ENCODE measurements around the gene TRIP12.
"Not testable (repeated sequence)": the region's sequence is repeated elsewhere in the genome, so short reads cannot be mapped to it uniquely, and the experiment has no call there.

Gene TRIP12

GRCh38 chr2:229900514-229900913 is 21.3 kb downstream of the TRIP12 start:
- not testable (repeated sequence) for H3K27ac Mint-ChIP-seq, H3K4me3 Mint-ChIP-seq, H3K27me3 Mint-ChIP-seq, H3K9me3 Mint-ChIP-seq, ATAC-seq
- peaks cover 30% of the 10 kb centered on the region for H3K36me3 Mint-ChIP-seq
- peaks cover 50% of the 10 kb centered on the region for H3K4me1 Mint-ChIP-seq

DNA sequence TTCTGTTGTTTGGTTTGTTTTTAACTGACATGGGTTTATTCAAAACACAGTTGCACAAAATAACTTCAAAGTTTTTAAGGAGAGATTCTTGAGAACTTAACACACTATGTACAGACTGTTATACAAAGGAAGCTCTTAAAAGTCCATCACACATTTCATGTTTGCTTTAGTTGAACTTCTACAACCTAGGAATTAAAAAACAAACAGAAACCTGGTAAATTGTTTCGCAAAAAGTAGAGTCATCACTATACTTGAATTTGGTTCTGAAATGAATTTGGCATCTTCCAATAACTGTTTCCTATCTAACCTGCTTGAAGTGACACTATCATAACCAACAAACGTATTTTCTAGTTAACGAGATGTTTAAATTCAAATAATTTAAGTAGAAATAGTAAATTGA is 21.8 kb downstream of the TRIP12 start:
- Mint-ChIP-seq H3K9me3 (no peaks in the 10 kb centered on the region), H3K36me3 (peaks cover 30% of the 10 kb centered on the region), H3K4me1 (peaks cover 47% of the 10 kb centered on the region), H3K4me3 (no peak overlapping the region), H3K27ac (no peak overlapping the region), H3K27me3 (no peaks in the 10 kb centered on the region)
- no peak for ATAC-seq

- Mint-ChIP-seq H3K9me3 (no peaks in the 10 kb centered on the region), H3K27ac (no peak overlapping the region), H3K27me3 (no peaks in the 10 kb centered on the region), H3K36me3 (peaks cover 30% of the 10 kb centered on the region), H3K4me3 (no peak overlapping the region), H3K4me1 (peaks cover 47% of the 10 kb centered on the region)
- ATAC-seq, result no peak
Measured at GRCh38 chr2:229899604-229900003, 22.2 kb downstream of the TRIP12 start.

GRCh38 chr2:229896857-229897256 is 25.0 kb downstream of the TRIP12 start:
- no peaks in the 10 kb centered on the region for H3K27me3 Mint-ChIP-seq
- ATAC-seq, result no peak
- peaks cover 56% of the 10 kb centered on the region for H3K4me1 Mint-ChIP-seq
- H3K9me3 Mint-ChIP-seq, result no peaks in the 10 kb centered on the region
- peaks cover 43% of the 10 kb centered on the region for H3K36me3 Mint-ChIP-seq
- H3K4me3 Mint-ChIP-seq, result no peak overlapping the region
- no peak overlapping the region for H3K27ac Mint-ChIP-seq

DNA sequence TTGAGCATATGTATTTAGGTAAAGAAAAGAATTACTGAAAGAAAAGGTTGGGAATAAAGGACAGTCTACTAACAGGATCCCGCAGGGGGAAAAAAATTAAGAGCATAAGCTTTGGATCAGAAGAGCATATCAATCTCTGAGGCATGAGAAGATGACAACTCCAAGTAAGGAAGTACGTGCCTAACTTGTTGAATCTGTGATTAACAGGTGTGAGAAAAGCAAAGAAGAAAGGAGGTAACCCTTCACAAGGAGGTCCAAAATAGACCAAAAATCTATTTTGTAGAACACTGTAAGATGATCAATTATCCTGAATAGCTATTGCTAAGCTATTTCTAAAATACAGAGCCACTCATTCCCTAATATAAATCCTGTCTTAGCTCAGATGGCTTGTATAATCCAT is 32.8 kb downstream of the TRIP12 start:
- H3K4me1 Mint-ChIP-seq, result peaks cover 51% of the 10 kb centered on the region
- no peaks in the 10 kb centered on the region for H3K27me3 Mint-ChIP-seq
- no peak for ATAC-seq
- no peaks in the 10 kb centered on the region for H3K9me3 Mint-ChIP-seq
- H3K4me3 Mint-ChIP-seq, result no peak overlapping the region
- H3K27ac Mint-ChIP-seq, result no peak overlapping the region
- H3K36me3 Mint-ChIP-seq, result peaks cover 39% of the 10 kb centered on the region

DNA sequence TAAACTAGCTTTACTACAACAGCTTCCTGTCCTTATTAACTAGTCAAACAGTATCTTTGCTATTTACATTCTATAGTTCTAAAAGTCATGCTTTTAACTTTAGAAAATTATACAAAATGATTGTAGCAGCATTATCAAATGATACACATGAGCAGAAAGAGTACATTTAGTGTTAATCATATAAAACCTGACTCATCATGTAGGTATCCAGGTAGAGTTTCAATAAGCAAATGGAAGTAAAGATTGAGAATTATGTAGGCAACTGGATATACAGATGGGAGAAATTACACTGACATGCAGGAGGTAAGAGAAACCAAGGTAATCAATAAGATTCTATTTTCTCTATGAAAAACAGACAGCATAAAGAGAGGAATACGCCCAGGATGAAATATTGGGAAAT is 33.8 kb downstream of the TRIP12 start:
- H3K36me3 Mint-ChIP-seq, result peaks cover 29% of the 10 kb centered on the region
- peaks cover 48% of the 10 kb centered on the region for H3K4me1 Mint-ChIP-seq
- H3K27ac Mint-ChIP-seq, result no peak overlapping the region
- no peak overlapping the region for H3K4me3 Mint-ChIP-seq
- ATAC-seq, result no peak
- H3K9me3 Mint-ChIP-seq, result no peaks in the 10 kb centered on the region
- no peaks in the 10 kb centered on the region for H3K27me3 Mint-ChIP-seq

DNA sequence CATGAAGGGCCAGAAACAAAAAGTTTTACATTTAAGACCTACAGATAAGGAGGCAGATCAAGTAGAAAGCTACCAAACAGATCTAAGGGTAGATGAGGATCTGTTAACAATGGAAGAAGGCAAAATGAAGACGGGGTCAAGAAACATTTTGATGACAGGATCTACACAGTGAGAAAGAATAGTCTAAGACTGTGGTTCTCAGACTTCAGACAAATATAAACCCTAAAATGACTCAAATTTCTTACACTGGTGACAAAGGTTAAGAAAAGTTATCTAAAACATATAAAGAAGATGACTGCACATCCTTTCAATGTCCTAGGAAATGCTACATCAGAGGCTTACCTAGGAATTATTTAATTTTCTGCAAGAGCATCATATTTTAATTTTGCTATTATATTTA is 34.4 kb downstream of the TRIP12 start:
- no peaks in the 10 kb centered on the region for H3K9me3 Mint-ChIP-seq
- peaks cover 25% of the 10 kb centered on the region for H3K36me3 Mint-ChIP-seq
- no peak overlapping the region for H3K27ac Mint-ChIP-seq
- no peaks in the 10 kb centered on the region for H3K27me3 Mint-ChIP-seq
- H3K4me1 Mint-ChIP-seq, result peaks cover 46% of the 10 kb centered on the region
- no peak overlapping the region for H3K4me3 Mint-ChIP-seq
- ATAC-seq, result no peak

GRCh38 chr2:229884775-229885699 is 36.8 kb downstream of the TRIP12 start:
- no peak for ATAC-seq
- no peaks in the 10 kb centered on the region for H3K27me3 Mint-ChIP-seq
- H3K27ac Mint-ChIP-seq, result peak overlapping the region; percentile 37
- H3K4me1 Mint-ChIP-seq, result peaks cover 38% of the 10 kb centered on the region
- H3K36me3 Mint-ChIP-seq, result peaks cover 22% of the 10 kb centered on the region
- H3K9me3 Mint-ChIP-seq, result no peaks in the 10 kb centered on the region
- no peak overlapping the region for H3K4me3 Mint-ChIP-seq

DNA sequence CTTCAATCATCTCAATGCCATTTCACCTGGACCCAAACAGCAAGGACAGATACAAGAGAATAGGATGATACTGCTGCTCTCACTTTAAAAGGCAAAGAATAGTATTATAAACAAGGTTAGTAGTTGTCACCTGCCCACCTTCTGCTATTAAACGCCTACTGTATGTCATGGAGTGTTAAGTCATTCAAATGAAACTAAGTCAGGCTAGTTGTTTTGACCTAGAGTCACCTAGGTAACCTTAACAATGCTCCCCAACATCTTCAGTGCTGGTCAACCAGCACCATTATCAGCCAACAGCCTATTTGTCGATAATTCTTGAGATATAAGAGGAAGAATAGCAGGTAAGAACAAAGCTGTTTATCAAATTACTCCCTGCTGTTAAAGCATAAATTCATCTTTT is 39.2 kb downstream of the TRIP12 start:
- Mint-ChIP-seq H3K27me3 (no peaks in the 10 kb centered on the region), H3K4me1 (peaks cover 22% of the 10 kb centered on the region), H3K4me3 (no peak overlapping the region), H3K9me3 (no peaks in the 10 kb centered on the region), H3K27ac (no peak overlapping the region), H3K36me3 (peaks cover 20% of the 10 kb centered on the region)
- no peak for ATAC-seq

- no peaks in the 10 kb centered on the region for H3K9me3 Mint-ChIP-seq
- H3K4me1 Mint-ChIP-seq, result peaks cover 21% of the 10 kb centered on the region
- no peaks in the 10 kb centered on the region for H3K27me3 Mint-ChIP-seq
- H3K36me3 Mint-ChIP-seq, result peaks cover 23% of the 10 kb centered on the region
- no peak overlapping the region for H3K27ac Mint-ChIP-seq
- no peak for ATAC-seq
- H3K4me3 Mint-ChIP-seq, result no peak overlapping the region
Measured at GRCh38 chr2:229880892-229881586, 40.8 kb downstream of the TRIP12 start.

DNA sequence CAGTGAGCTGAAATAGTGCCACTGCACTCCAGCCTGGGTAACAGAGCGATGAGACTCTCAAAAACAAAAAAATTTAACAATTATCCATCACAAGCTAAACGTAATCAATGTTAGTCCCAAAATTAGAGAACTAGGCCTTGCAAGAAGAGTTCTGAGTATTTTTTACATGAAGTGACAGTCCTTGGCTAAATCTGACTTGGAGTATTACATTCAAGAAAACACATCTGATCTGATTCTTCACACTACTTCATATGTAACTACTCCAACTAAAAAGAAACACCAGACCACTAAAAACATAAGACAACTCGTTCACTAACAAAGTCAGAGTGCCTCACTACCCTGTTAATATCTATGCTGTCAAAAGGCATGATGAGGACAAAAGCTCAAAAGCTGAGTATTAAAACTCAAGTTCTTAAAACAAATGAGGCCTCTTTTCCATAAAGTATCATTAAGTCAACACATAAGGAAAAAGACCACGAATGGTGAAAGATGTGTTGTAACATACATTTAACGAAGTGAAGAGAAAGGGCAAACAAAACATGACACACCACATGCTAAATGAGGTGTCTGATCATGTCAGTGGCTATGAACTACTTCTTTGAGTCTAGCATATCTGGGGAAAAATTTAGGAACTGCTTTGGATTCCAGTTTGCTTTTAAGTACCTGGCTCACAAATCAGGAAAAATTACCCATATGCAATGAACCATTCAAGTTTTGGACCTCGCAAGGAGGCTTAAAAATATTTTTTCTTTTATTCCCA is 42.4 kb downstream of the TRIP12 start:
- H3K9me3 Mint-ChIP-seq, result no peaks in the 10 kb centered on the region

DNA sequence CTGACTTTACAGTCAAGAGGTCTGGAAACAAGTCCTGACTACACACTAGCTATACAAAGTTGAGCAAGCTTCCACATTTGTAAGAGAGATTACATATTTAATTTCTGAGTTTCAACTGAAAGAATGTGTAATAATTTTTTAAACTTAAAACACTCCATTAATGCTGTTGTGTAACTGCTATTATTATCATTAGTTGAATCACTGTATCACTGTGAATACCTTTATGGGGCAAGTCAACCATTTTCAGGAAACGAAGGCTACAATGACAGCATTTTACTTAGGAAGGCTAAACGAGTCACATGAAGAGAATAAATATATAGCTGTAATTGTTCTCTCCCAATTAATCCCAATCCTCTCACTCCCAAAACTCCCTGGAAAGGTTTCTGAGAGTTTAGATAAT is 46.3 kb downstream of the TRIP12 start:
- Mint-ChIP-seq H3K4me3 (no peak overlapping the region), H3K36me3 (peaks cover 44% of the 10 kb centered on the region), H3K9me3 (no peaks in the 10 kb centered on the region), H3K27ac (no peak overlapping the region), H3K27me3 (no peaks in the 10 kb centered on the region), H3K4me1 (peaks cover 32% of the 10 kb centered on the region)
- ATAC-seq, result no peak

More for the DNA sequence above, 42.4 kb downstream of the TRIP12 start:
- Mint-ChIP-seq H3K4me1 (peaks cover 17% of the 10 kb centered on the region), H3K36me3 (peaks cover 28% of the 10 kb centered on the region), H3K4me3 (no peak overlapping the region), H3K27me3 (no peaks in the 10 kb centered on the region), H3K27ac (no peak overlapping the region)
- ATAC-seq, result no peak

GRCh38 chr2:229874647-229875046 is 47.2 kb downstream of the TRIP12 start:
- Mint-ChIP-seq H3K4me1 (peaks cover 40% of the 10 kb centered on the region), H3K4me3 (no peak overlapping the region), H3K27ac (no peak overlapping the region), H3K27me3 (no peaks in the 10 kb centered on the region), H3K9me3 (no peaks in the 10 kb centered on the region), H3K36me3 (peaks cover 46% of the 10 kb centered on the region)
- no peak for ATAC-seq

DNA sequence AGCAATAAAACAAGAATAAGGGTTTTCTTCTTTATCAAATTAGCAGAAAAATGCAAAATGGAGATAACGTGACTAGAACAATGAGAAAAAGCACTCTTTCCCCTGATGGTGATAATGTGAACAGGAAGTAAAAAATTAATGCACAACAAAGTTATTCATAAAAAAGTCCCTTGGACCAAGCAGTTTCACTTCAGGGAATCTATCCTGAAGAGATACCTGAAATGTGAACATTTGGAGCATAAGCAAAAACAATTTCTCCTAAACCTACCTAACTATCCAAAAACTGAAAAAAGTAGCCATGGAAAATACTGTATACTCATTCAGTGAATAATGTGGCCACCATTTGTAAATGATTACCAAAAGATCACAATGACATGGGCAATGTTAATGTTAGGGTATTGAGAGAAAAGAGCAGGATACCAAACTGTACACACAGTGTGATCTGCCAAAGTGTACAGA is 48.7 kb downstream of the TRIP12 start:
- H3K4me3 Mint-ChIP-seq, result no peak overlapping the region
- peak; percentile 57 for ATAC-seq
- peaks cover 52% of the 10 kb centered on the region for H3K36me3 Mint-ChIP-seq

More for the DNA sequence above, 48.7 kb downstream of the TRIP12 start:
- Mint-ChIP-seq H3K27me3 (no peaks in the 10 kb centered on the region), H3K4me1 (peaks cover 55% of the 10 kb centered on the region), H3K27ac (peak overlapping the region; percentile 70), H3K9me3 (no peaks in the 10 kb centered on the region)

All from stimulated activated memory B cell treated with anti-CD40 and anti-IgM and Interleukin-4, amounts not matched to agents 10 μg/mL and 1 μg/mL and 100 μg/mL, for 72 hours (primary cell).